Measurements from ENCODE around the gene LHX8.

DNA sequence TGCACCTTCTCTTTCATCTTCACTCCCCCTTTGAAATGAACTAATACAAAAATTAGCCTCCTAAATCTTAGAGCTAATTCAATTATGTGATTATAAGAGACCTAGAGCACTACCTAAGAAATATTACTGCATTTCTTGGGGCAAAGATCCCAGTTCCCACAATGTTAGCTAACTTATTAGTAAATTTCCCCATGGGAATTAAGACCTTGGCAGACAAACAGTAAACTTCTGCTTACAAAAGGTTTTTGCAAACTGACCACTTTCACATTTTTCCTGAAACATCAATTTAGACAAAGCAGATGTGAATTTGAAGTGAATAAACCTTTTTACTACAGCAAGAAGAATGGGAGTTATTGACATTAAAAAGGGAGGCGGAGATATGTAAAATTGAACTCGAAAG is 34.6 kb upstream of the LHX8 start:
- TF ChIP-seq SREBF2 (IDR thresholded peaks at IDR 0.05; ENCODE audit: low read length) = no peak
- TF ChIP-seq, protein P1, sequence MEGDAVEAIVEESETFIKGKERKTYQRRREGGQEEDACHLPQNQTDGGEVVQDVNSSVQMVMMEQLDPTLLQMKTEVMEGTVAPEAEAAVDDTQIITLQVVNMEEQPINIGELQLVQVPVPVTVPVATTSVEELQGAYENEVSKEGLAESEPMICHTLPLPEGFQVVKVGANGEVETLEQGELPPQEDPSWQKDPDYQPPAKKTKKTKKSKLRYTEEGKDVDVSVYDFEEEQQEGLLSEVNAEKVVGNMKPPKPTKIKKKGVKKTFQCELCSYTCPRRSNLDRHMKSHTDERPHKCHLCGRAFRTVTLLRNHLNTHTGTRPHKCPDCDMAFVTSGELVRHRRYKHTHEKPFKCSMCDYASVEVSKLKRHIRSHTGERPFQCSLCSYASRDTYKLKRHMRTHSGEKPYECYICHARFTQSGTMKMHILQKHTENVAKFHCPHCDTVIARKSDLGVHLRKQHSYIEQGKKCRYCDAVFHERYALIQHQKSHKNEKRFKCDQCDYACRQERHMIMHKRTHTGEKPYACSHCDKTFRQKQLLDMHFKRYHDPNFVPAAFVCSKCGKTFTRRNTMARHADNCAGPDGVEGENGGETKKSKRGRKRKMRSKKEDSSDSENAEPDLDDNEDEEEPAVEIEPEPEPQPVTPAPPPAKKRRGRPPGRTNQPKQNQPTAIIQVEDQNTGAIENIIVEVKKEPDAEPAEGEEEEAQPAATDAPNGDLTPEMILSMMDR (IDR thresholded peaks at IDR 0.05 in 2 of 3, conservative IDR thresholded peaks at IDR 0.05 in 1 of 3; ENCODE audit: control insufficient read depth in 2 of 3, extremely low read depth in 1 of 3, insufficient read depth in 1 of 3, low read depth in 3 of 3, low read length in 3 of 3) = no peak
- TF ChIP-seq FOXM1 (IDR thresholded peaks at IDR 0.05; ENCODE audit: low read depth, low read length) = no peak
- TF ChIP-seq EP300 (IDR thresholded peaks at IDR 0.05; ENCODE audit: borderline replicate concordance in 1 of 2, control insufficient read depth in 1 of 2, low read depth in 2 of 2, low read length in 2 of 2) = no peak
